HG03469 (cell line): ENCODE data around the gene ANKRD45.
A peak's percentile ranks its signal among the peaks of the same experiment; 100 is the strongest.
"Not testable (repeated sequence)": the region's sequence is repeated elsewhere in the genome, so short reads cannot be mapped to it uniquely, and the experiment has no call there.

Experiments
- ATAC-seq: cut with Tn5 transposase; IDR thresholded peaks from one replicate; pipeline ENCODE4 v1.9.1; 2021; ENCODE audit warnings: mild to moderate bottlenecking, moderate library complexity, moderate number of reproducible peaks; ENCODE audit not compliant: unreplicated experiment

Gene ANKRD45

GRCh38 chr1:173669491-173669941 is at the start of gene ANKRD45:
Gene ANKRD45, minus strand, starts transcription at chr1:173669851. Its CDS starts 10,433 bp downstream, at chr1:173659418.
- no peak for ATAC-seq

- no peak for ATAC-seq
Measured at GRCh38 chr1:173717238-173717637, 47.6 kb upstream of the ANKRD45 start.

GRCh38 chr1:173715538-173715844 is 45.8 kb upstream of the ANKRD45 start:
- no peak for ATAC-seq

- ATAC-seq, result peak; percentile 86
Measured at GRCh38 chr1:173714759-173715537, 45.3 kb upstream of the ANKRD45 start, which contains the start of gene KLHL20. Gene KLHL20, plus strand, starts transcription at chr1:173714981. Its CDS starts 1,063 bp downstream, at chr1:173716044.

GRCh38 chr1:173714441-173714758 is 44.7 kb upstream of the ANKRD45 start:
- ATAC-seq, result no peak

- ATAC-seq, result no peak
Measured at GRCh38 chr1:173708787-173709186, 39.1 kb upstream of the ANKRD45 start.

- ATAC-seq, result no peak
Measured at GRCh38 chr1:173705117-173705516, 35.5 kb upstream of the ANKRD45 start.

GRCh38 chr1:173702736-173703135 is 33.1 kb upstream of the ANKRD45 start:
- no peak for ATAC-seq

- ATAC-seq, result not testable (repeated sequence)
Measured at GRCh38 chr1:173701299-173701698, 31.6 kb upstream of the ANKRD45 start.

- no peak for ATAC-seq
Measured at GRCh38 chr1:173693238-173693637, 23.6 kb upstream of the ANKRD45 start.

GRCh38 chr1:173688300-173688699 is 18.6 kb upstream of the ANKRD45 start:
- no peak for ATAC-seq

- ATAC-seq, result not testable (repeated sequence)
Measured at GRCh38 chr1:173685121-173685520, 15.5 kb upstream of the ANKRD45 start.

- not testable (repeated sequence) for ATAC-seq
Measured at GRCh38 chr1:173683838-173684237, 14.2 kb upstream of the ANKRD45 start.

- ATAC-seq, result no peak
Measured at GRCh38 chr1:173682184-173682583, 12.5 kb upstream of the ANKRD45 start.

GRCh38 chr1:173680152-173680551 is 10.5 kb upstream of the ANKRD45 start:
- ATAC-seq, result not testable (repeated sequence)

GRCh38 chr1:173674496-173674895 is 4.8 kb upstream of the ANKRD45 start:
- ATAC-seq, result not testable (repeated sequence)

- no peak for ATAC-seq
Measured at GRCh38 chr1:173666646-173667045, 3.0 kb downstream of the ANKRD45 start.

GRCh38 chr1:173663159-173663558 is 6.5 kb downstream of the ANKRD45 start:
- ATAC-seq, result no peak

GRCh38 chr1:173661763-173662162 is 7.9 kb downstream of the ANKRD45 start:
- no peak for ATAC-seq

GRCh38 chr1:173661271-173661670 is 8.4 kb downstream of the ANKRD45 start:
- ATAC-seq, result no peak

GRCh38 chr1:173660306-173660705 is 9.3 kb downstream of the ANKRD45 start:
- no peak for ATAC-seq

- ATAC-seq, result no peak
Measured at GRCh38 chr1:173648880-173649605, 20.6 kb downstream of the ANKRD45 start.
